GM23338 (cell line): ENCODE data around the gene PICK1. TPM values are rescaled to one million over a fixed set of nuclear protein-coding genes. Genes with fewer than 3 reads are reported as not detected.

ENCODE experiments used
- ATAC-seq: fragments of 200-7000 bp; cut with Tn5 transposase; 3 replicates; pipeline ENCODE4 v1.9.1; 2020
- DNase-seq: peaks from one replicate; pipeline ENCODE4 v3.0.0-alpha.2; 2015; ENCODE audit warnings: low spot score
- H2AFZ ChIP-seq: fragments of 200-600 bp; sonication (generic); 2 replicates; pipeline ENCODE4 v1.8.0; 2016; ENCODE audit warnings: antibody characterized with exemption, mild to moderate bottlenecking, moderate library complexity
- H3F3A ChIP-seq: fragments of 200-600 bp; sonication (generic); replicated peaks from 2 replicates; pipeline ENCODE4 v1.8.0; 2017; ENCODE audit warnings: antibody characterized with exemption, mixed run types, low read depth
- H3K27ac ChIP-seq: fragments of 200-600 bp; sonication (generic); 2 replicates; pipeline ENCODE4 v1.6.1; 2016; ENCODE audit warnings: low read depth
- H3K27me3 ChIP-seq: fragments of 200-600 bp; sonication (generic); 2 replicates; pipeline ENCODE4 v1.8.0; 2016; ENCODE audit warnings: mild to moderate bottlenecking, mixed run types, moderate library complexity; ENCODE audit not compliant: insufficient read depth
- H3K36me3 ChIP-seq: fragments of 200-600 bp; sonication (generic); 2 replicates; pipeline ENCODE4 v1.8.0; 2016; ENCODE audit warnings: mild to moderate bottlenecking; ENCODE audit not compliant: insufficient read depth
- H3K4me1 ChIP-seq: fragments of 200-600 bp; sonication (generic); 2 replicates; pipeline ENCODE4 v1.8.0; 2016; ENCODE audit warnings: mild to moderate bottlenecking, moderate library complexity; ENCODE audit not compliant: insufficient read depth
- H3K4me2 ChIP-seq: fragments of 200-600 bp; sonication (generic); 2 replicates; pipeline ENCODE4 v1.7.1; 2017; ENCODE audit warnings: mixed run types
- H3K4me3 ChIP-seq: fragments of 200-600 bp; sonication (generic); 2 replicates; pipeline ENCODE4 v1.6.1; 2016; ENCODE audit warnings: mixed run types
- H3K79me2 ChIP-seq: fragments of 200-600 bp; sonication (generic); replicated peaks from 2 replicates; pipeline ENCODE4 v1.8.0; 2017; ENCODE audit warnings: mild to moderate bottlenecking; ENCODE audit not compliant: insufficient read depth
- H3K9me2 ChIP-seq: fragments of 200-600 bp; sonication (generic); 2 replicates; pipeline ENCODE4 v1.8.0; 2017; ENCODE audit not compliant: insufficient read depth
- H4K20me1 ChIP-seq: fragments of 200-600 bp; sonication (generic); replicated peaks from 2 replicates; pipeline ENCODE4 v1.8.0; 2017; ENCODE audit warnings: mild to moderate bottlenecking; ENCODE audit not compliant: insufficient read depth
- H3K27ac Mint-ChIP-seq: 2 replicates; pipeline ENCODE4 v1.8.0; 2020; ENCODE audit warnings: inconsistent platforms, mild to moderate bottlenecking, moderate library complexity, mixed read lengths
- H3K27me3 Mint-ChIP-seq: 3 replicates; pipeline ENCODE4 v1.8.0; 2022; ENCODE audit warnings: low read depth, mild to moderate bottlenecking, moderate library complexity, mixed read lengths, inconsistent platforms; ENCODE audit not compliant: insufficient read depth, poor library complexity
- H3K36me3 Mint-ChIP-seq: 3 replicates; pipeline ENCODE4 v1.8.0; 2021; ENCODE audit warnings: low read depth, mild to moderate bottlenecking, inconsistent platforms, moderate library complexity, mixed read lengths
- H3K4me1 Mint-ChIP-seq: 3 replicates; pipeline ENCODE4 v1.8.0; 2020; ENCODE audit warnings: mild to moderate bottlenecking, inconsistent platforms, mixed read lengths
- H3K4me3 Mint-ChIP-seq: 3 replicates; pipeline ENCODE4 v1.8.0; 2021; ENCODE audit warnings: moderate library complexity, mild to moderate bottlenecking, inconsistent platforms, mixed read lengths
- H3K9me3 Mint-ChIP-seq: 3 replicates; pipeline ENCODE4 v1.8.0; 2020; ENCODE audit warnings: moderate library complexity, mild to moderate bottlenecking, inconsistent platforms, mixed read lengths
- CREB1 ChIP-seq: fragments of 250-450 bp; sonication (Bioruptor Pico); IDR thresholded peaks from 2 replicates; pipeline ENCODE4 v1.5.0; 2020; ENCODE audit warnings: low read depth, mild to moderate bottlenecking, moderate library complexity
- EZH2 ChIP-seq: fragments of 200-600 bp; sonication (generic); IDR thresholded peaks from one replicate; pipeline ENCODE4 v1.8.0; 2017; ENCODE audit warnings: antibody characterized with exemption, mild to moderate bottlenecking, low read depth; ENCODE audit not compliant: unreplicated experiment
- EZH2phosphoT487 ChIP-seq: fragments of 200-600 bp; sonication (generic); IDR thresholded peaks from one replicate; pipeline ENCODE4 v1.8.1; 2018; ENCODE audit warnings: antibody characterized with exemption; ENCODE audit not compliant: unreplicated experiment
- JUNB ChIP-seq: IDR thresholded peaks from one replicate; pipeline ENCODE4 v1.6.1; 2016; ENCODE audit warnings: antibody characterized with exemption; ENCODE audit not compliant: unreplicated experiment
- NANOG ChIP-seq: IDR thresholded peaks from 2 replicates; pipeline ENCODE4 v1.6.1; 2016; ENCODE audit warnings: antibody characterized with exemption, borderline replicate concordance
- POLR2AphosphoS5 ChIP-seq: IDR thresholded peaks from 2 replicates; pipeline ENCODE4 v1.6.1; 2016; ENCODE audit warnings: antibody characterized with exemption, low read depth
- STAT1 ChIP-seq: IDR thresholded peaks from one replicate; pipeline ENCODE4 v1.6.1; 2016; ENCODE audit warnings: antibody characterized with exemption; ENCODE audit not compliant: unreplicated experiment
- ZNF114 ChIP-seq: fragments of 250-450 bp; sonication (Bioruptor Pico); IDR thresholded peaks from 2 replicates; pipeline ENCODE4 v1.5.0; 2020; ENCODE audit warnings: mild to moderate bottlenecking, moderate library complexity
- ZNF331 ChIP-seq: fragments of 250-450 bp; sonication (Bioruptor Pico); IDR thresholded peaks from 2 replicates; pipeline ENCODE4 v1.5.0; 2020; ENCODE audit warnings: low read depth, mild to moderate bottlenecking, moderate library complexity
- polyA plus RNA-seq: library from polyadenylated mRNA; unstranded; fragments of >200 nt; fragmentation: Nextera tagmentation; extraction: Ambion mirVana; gene quantifications from 2 replicates; pipeline ENCODE4 v1.2.1, GENCODE V29; 2016
- total RNA-seq: library from RNA; depleted of rRNA; stranded (reverse); fragments of >200 nt; shearing (Covaris generic); gene quantifications from 2 replicates; pipeline ENCODE4 v1.2.3, GENCODE V29; 2014
- TF ChIP-seq, protein P1 (sequence below): IDR thresholded peaks from one replicate; pipeline ENCODE4 v1.6.1; 2018; ENCODE audit warnings: antibody characterized with exemption; ENCODE audit not compliant: unreplicated experiment
- TF ChIP-seq, protein P2 (sequence below): IDR thresholded peaks from 2 replicates; pipeline ENCODE4 v1.6.1; 2016; ENCODE audit warnings: antibody characterized with exemption
- TF ChIP-seq, protein P3 (sequence below): fragments of 250-450 bp; sonication (Bioruptor Pico); IDR thresholded peaks from 2 replicates; pipeline ENCODE4 v1.5.0; 2020; ENCODE audit warnings: mild to moderate bottlenecking, moderate library complexity
- TF ChIP-seq, protein P4 (sequence below), 2 experiments: fragments of 200-600 bp in 1 of 2; sonication (generic) in 1 of 2; conservative IDR thresholded peaks; 2 replicates each; pipeline versions ENCODE4 v1.5.1 to v1.6.1; 2016 to 2017; ENCODE audit warnings: antibody characterized with exemption in 2 of 2, low read depth in 2 of 2, mild to moderate bottlenecking in 2 of 2, moderate library complexity in 1 of 2

Gene PICK1
- total and polyA plus RNA-seq, 2 experiments from 2014 or later = 15.9 to 28.3 TPM

DNA sequence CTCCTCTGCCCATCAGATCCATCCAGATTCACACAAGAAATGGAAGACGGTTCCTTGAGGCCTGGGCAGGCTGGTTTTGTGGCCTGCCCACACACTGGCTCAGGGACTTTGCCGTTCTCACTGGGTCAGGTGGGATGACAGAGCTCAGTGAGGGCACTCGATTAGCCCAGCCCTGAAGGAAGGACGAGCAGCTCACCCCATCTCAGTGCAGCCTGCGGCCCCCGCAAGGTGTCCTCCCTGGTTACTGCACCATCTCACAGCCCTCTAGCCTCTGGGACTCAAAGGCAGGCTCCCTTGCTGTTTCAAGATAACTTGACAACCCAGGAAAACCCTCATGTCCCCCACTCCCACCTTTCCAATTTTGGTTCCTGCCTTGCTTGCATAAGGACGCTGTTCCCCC, 22.6 kb downstream of the PICK1 start:
- H3K79me2 ChIP-seq = no peaks in the 10 kb centered on the region
- Mint-ChIP-seq H3K4me1 (peaks cover 6% of the 10 kb centered on the region; the same call in 2 of the 3 replicates), H3K36me3 (no peaks in the 10 kb centered on the region), H3K4me3 (no peak overlapping the region), H3K27me3 (peaks cover 33% of the 10 kb centered on the region), H3K27ac (no peak overlapping the region), H3K9me3 (no peaks in the 10 kb centered on the region)
- H3K4me2 ChIP-seq = no peak overlapping the region
- TF ChIP-seq ZNF331 (no peak), STAT1 (no peak), EZH2 (no peak), ZNF114 (CRISPR knock-in tag) (no peak), EZH2phosphoT487 (no peak), POLR2AphosphoS5 (no peak), CREB1 (CRISPR knock-in tag) (no peak), NANOG (no peak), JUNB (no peak)
- TF ChIP-seq, protein P1, sequence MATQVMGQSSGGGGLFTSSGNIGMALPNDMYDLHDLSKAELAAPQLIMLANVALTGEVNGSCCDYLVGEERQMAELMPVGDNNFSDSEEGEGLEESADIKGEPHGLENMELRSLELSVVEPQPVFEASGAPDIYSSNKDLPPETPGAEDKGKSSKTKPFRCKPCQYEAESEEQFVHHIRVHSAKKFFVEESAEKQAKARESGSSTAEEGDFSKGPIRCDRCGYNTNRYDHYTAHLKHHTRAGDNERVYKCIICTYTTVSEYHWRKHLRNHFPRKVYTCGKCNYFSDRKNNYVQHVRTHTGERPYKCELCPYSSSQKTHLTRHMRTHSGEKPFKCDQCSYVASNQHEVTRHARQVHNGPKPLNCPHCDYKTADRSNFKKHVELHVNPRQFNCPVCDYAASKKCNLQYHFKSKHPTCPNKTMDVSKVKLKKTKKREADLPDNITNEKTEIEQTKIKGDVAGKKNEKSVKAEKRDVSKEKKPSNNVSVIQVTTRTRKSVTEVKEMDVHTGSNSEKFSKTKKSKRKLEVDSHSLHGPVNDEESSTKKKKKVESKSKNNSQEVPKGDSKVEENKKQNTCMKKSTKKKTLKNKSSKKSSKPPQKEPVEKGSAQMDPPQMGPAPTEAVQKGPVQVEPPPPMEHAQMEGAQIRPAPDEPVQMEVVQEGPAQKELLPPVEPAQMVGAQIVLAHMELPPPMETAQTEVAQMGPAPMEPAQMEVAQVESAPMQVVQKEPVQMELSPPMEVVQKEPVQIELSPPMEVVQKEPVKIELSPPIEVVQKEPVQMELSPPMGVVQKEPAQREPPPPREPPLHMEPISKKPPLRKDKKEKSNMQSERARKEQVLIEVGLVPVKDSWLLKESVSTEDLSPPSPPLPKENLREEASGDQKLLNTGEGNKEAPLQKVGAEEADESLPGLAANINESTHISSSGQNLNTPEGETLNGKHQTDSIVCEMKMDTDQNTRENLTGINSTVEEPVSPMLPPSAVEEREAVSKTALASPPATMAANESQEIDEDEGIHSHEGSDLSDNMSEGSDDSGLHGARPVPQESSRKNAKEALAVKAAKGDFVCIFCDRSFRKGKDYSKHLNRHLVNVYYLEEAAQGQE = no peak
- TF ChIP-seq, protein P2, sequence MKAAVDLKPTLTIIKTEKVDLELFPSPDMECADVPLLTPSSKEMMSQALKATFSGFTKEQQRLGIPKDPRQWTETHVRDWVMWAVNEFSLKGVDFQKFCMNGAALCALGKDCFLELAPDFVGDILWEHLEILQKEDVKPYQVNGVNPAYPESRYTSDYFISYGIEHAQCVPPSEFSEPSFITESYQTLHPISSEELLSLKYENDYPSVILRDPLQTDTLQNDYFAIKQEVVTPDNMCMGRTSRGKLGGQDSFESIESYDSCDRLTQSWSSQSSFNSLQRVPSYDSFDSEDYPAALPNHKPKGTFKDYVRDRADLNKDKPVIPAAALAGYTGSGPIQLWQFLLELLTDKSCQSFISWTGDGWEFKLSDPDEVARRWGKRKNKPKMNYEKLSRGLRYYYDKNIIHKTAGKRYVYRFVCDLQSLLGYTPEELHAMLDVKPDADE = no peak
- TF ChIP-seq, protein P3, sequence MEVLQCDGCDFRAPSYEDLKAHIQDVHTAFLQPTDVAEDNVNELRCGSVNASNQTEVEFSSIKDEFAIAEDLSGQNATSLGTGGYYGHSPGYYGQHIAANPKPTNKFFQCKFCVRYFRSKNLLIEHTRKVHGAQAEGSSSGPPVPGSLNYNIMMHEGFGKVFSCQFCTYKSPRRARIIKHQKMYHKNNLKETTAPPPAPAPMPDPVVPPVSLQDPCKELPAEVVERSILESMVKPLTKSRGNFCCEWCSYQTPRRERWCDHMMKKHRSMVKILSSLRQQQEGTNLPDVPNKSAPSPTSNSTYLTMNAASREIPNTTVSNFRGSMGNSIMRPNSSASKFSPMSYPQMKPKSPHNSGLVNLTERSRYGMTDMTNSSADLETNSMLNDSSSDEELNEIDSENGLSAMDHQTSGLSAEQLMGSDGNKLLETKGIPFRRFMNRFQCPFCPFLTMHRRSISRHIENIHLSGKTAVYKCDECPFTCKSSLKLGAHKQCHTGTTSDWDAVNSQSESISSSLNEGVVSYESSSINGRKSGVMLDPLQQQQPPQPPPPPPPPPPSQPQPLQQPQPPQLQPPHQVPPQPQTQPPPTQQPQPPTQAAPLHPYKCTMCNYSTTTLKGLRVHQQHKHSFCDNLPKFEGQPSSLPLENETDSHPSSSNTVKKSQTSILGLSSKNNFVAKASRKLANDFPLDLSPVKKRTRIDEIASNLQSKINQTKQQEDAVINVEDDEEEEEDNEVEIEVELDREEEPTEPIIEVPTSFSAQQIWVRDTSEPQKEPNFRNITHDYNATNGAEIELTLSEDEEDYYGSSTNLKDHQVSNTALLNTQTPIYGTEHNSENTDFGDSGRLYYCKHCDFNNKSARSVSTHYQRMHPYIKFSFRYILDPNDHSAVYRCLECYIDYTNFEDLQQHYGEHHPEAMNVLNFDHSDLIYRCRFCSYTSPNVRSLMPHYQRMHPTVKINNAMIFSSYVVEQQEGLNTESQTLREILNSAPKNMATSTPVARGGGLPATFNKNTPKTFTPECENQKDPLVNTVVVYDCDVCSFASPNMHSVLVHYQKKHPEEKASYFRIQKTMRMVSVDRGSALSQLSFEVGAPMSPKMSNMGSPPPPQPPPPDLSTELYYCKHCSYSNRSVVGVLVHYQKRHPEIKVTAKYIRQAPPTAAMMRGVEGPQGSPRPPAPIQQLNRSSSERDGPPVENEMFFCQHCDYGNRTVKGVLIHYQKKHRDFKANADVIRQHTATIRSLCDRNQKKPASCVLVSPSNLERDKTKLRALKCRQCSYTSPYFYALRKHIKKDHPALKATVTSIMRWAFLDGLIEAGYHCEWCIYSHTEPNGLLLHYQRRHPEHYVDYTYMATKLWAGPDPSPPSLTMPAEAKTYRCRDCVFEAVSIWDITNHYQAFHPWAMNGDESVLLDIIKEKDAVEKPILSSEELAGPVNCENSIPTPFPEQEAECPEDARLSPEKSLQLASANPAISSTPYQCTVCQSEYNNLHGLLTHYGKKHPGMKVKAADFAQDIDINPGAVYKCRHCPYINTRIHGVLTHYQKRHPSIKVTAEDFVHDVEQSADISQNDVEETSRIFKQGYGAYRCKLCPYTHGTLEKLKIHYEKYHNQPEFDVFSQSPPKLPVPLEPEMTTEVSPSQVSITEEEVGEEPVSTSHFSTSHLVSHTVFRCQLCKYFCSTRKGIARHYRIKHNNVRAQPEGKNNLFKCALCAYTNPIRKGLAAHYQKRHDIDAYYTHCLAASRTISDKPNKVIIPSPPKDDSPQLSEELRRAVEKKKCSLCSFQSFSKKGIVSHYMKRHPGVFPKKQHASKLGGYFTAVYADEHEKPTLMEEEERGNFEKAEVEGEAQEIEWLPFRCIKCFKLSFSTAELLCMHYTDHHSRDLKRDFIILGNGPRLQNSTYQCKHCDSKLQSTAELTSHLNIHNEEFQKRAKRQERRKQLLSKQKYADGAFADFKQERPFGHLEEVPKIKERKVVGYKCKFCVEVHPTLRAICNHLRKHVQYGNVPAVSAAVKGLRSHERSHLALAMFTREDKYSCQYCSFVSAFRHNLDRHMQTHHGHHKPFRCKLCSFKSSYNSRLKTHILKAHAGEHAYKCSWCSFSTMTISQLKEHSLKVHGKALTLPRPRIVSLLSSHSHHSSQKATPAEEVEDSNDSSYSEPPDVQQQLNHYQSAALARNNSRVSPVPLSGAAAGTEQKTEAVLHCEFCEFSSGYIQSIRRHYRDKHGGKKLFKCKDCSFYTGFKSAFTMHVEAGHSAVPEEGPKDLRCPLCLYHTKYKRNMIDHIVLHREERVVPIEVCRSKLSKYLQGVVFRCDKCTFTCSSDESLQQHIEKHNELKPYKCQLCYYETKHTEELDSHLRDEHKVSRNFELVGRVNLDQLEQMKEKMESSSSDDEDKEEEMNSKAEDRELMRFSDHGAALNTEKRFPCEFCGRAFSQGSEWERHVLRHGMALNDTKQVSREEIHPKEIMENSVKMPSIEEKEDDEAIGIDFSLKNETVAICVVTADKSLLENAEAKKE (CRISPR knock-in tag) = no peak
- TF ChIP-seq, protein P4, sequence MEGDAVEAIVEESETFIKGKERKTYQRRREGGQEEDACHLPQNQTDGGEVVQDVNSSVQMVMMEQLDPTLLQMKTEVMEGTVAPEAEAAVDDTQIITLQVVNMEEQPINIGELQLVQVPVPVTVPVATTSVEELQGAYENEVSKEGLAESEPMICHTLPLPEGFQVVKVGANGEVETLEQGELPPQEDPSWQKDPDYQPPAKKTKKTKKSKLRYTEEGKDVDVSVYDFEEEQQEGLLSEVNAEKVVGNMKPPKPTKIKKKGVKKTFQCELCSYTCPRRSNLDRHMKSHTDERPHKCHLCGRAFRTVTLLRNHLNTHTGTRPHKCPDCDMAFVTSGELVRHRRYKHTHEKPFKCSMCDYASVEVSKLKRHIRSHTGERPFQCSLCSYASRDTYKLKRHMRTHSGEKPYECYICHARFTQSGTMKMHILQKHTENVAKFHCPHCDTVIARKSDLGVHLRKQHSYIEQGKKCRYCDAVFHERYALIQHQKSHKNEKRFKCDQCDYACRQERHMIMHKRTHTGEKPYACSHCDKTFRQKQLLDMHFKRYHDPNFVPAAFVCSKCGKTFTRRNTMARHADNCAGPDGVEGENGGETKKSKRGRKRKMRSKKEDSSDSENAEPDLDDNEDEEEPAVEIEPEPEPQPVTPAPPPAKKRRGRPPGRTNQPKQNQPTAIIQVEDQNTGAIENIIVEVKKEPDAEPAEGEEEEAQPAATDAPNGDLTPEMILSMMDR (conservative IDR thresholded peaks at IDR 0.05; ENCODE audit: low read depth in 2 of 2) = no peak
- no peaks in the 10 kb centered on the region for H3K36me3 ChIP-seq
- DNase-seq (no peak), ATAC-seq (no peak)
- no peaks in the 10 kb centered on the region; the same call in 1 of the 2 replicates for H4K20me1 ChIP-seq
- peaks cover 38% of the 10 kb centered on the region for H3K27me3 ChIP-seq
- no peak overlapping the region for H3K4me3 ChIP-seq
- peaks cover 21% of the 10 kb centered on the region; the same call in 1 of the 2 replicates for H3K4me1 ChIP-seq
- H3K27ac ChIP-seq = no peak overlapping the region
- H2AFZ ChIP-seq = no peak overlapping the region
- H3F3A ChIP-seq = no peaks in the 10 kb centered on the region
- no peaks in the 10 kb centered on the region for H3K9me2 ChIP-seq
